Heart left ventricle (tissue), 13 donors: ENCODE measurements around the gene MTPN.

Source experiments
- CTCF ChIP-seq, 12 donors: fragments of 200-600 bp; sonication (generic) in 4 of 12; IDR thresholded peaks; one replicate each; pipeline versions ENCODE4 v1.5.0 to v1.8.0; 2018 to 2022; ENCODE audit warnings: antibody characterized with exemption in 12 of 12, mild to moderate bottlenecking in 5 of 12
- POLR2A ChIP-seq, 2 donors: fragments of 450-650 bp; IDR thresholded peaks; one replicate each; pipeline ENCODE4 v1.6.1; 2017; ENCODE audit warnings: antibody characterized with exemption in 2 of 2, mild to moderate bottlenecking in 2 of 2, moderate library complexity in 2 of 2
- donor health status: ischemic (EF 13 %, LVEDD 7.1; RV severe dilation, severe dysfunction).
- donor health status: DM: no; HTN: yes; CAD: no.
- donor health status: DM: no; HTN: no; CAD: no.
- donor health status: ischemic (EF 25% LVEDD 6.9; RV normal size, moderate dysfunction).
- donor health status: ischemic (EF 25% LVEDD 5.7; RV mildly dilated, moderate dysfunction).
- donor health status: ischemic (EF 35%, LVEDD 5.7; RV mildly dilated, moderate dysfunction).
- donor health status: nonischemic (EF 11% LVEDD 7.7; RV severe dilation, severe dysfunction).
- donor health status: DM: yes; HTN: yes; CAD: no.
- donor health status: PGD.
- donor health status: ischemic (EF 29% LVEDD 5.4; RV normal size, mild dysfunction).
- donor health status: nonischemic (EF 23%, LVEDD 6.1; RV moderate dilation, normal function).

- TF ChIP-seq CTCF (IDR thresholded peaks at IDR 0.05), result no peak
- no peak for TF ChIP-seq POLR2A (IDR thresholded peaks at IDR 0.05)
Measured at GRCh38 chr7:135940077-135941075, 36.8 kb downstream of the MTPN start.
